Stimulated activated CD4-positive, alpha-beta T cell treated with anti-CD3 and anti-CD28 coated beads, TNF-alpha, amount 100 ng/mL, for 4 hours (primary cell): ENCODE data around the gene PLPPR2.
A peak's percentile ranks its signal among the peaks of the same experiment; 100 is the strongest.
"Not testable (repeated sequence)": the region's sequence is repeated elsewhere in the genome, so short reads cannot be mapped to it uniquely, and the experiment has no call there.

Experiments
- DNase-seq, 3 experiments: peaks; one replicate each; pipeline ENCODE4 v3.0.0-alpha.2; 2020; ENCODE audit warnings: low read depth in 3 of 3

The PLPPR2 gene

DNA sequence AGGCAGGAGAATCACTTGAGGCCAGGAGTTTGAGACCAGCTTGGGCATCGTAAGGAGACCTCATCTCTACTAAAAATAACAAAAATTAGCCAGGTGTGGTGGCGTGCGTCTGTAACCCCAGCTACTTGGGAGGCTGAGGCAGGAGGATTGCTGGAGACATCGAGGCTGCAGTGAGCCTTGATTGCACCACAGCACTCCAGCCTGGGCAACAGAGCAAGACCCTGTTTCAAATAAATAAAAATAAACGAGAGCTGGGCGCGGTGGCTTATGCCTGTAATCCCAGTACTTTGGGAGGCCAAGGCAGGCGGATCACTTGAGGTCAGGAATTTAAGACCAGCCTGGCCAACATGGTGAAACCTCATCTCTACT lies 15.1 kb upstream of the PLPPR2 start:
- DNase-seq = not testable (repeated sequence)

DNA sequence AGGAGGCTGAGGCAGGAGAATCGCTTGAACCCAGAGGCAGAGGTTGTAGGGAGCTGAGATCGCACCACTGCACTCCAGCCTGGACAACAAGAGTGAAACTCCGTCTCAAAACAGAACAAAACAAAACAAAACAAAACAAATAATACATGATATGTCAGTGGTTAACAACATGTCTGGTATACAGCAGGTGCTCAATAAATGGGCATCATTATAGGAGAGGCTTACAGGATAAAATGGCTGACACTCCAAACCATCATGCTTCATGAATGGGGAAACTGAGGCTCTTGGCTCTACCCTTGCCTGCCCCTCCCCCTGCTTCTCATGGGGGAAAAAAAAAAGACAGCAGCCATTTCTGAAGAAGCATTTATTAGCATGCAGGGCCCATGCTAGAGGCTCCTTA lies 12.8 kb upstream of the PLPPR2 start:
- no peak for DNase-seq

DNA sequence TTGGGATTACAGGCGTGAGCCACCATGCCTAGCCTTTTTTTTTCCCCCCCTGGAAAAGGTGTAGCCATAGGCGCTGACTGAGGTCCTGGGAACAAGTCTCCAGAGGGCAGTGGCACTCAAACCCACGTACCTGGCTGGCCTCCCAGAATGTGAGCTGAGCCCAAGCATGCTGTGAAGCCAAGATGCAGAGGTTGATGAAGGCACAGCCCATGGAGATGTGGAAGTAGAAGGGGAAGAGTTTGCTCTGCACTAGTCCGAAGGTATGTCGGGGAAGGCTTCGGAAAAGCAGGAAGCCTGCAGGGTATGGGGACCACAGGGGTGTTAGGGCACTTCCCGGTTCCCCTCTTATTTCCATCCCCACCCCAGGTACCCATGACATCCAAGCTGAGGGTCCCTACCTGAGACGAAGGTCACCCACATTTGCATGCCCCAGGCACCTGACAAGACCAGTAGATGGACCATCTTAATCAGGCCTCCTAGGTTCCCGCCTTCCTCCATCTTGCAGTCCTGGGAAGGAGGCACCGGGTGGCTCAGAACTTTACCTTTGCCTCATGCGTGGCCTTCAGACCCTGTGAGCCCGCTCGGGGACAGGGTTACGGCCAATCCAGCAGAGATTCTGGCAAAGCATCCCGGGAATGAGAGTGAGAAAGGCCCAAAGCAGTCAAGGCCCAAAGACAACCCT lies 10.0 kb upstream of the PLPPR2 start:
- DNase-seq = no peak

DNA sequence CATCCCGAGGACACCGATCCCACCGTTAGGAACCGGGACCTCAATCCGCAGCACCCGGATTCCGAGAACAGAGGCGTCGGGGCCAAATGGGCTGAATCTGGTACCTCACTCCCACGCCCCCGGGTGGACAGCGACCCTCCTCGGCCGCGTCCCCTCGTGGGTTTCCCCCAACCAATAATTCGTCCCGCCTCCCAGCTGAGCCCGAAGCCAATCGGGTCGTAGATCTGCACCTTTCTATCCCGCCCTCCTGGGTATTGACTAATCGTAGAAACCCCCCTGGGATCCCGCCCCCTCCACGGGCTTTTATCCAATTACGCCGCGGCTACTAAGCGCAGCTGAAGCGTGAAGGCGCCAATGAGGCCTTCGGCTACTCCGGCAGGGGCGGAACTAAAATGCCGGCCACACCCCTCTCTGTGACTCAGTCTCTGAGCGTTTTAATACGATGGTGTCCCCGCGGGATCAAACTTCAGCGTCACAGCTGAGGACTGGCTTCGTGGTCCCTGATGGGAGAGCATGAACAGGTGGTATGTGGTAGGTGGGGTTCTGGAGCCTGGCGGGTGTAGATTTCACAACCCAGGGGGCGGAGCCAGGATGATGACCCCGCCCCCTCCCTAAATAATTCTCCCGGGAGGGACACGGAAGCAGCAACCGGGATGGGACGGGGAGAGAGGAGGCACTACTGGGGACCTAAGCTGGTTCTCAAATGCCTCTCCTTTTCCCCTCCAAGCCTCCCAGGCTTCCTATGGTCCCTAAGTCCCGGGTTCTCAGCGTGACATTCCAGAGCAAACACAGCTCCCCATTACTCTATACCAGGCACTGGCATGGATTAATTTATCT lies 8.9 kb upstream of the PLPPR2 start, which contains the start of the genes CCDC159 and TMEM205:
CCDC159 (plus strand) TSS at position 416 of the 837 bp plus-strand sequence; CDS start at position 504, 88 bp downstream.
TMEM205 (minus strand) TSS at position 165 of the 837 bp plus-strand sequence. CDS start 649 bp downstream, outside the sequence.
- peak; percentile 88 to 98 (median 98) for DNase-seq

DNA sequence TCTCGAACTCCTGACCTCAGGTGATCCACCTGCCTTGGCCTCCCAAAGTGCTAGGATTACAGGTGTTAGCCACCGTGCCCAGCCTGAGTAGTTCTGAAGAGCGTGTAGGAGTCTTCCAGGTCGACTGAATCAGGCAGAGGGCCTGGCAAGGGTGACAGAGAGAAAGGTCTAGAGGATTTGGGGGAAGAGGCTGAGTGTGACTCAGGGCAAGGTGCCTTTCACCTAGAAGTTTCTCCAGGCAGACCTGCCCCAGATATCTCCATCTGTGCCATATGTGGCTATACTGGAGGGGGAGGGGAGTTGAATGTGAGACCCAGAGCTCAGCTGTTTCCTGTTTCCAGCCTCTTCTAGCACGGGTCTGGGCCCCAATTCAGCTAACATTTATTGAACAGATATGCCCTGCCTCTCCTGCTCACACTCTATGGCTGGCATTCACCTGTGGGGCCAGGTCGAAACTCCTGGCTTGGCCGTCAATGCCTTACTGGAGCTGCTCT lies 7.6 kb upstream of the PLPPR2 start:
- DNase-seq = no peak

DNA sequence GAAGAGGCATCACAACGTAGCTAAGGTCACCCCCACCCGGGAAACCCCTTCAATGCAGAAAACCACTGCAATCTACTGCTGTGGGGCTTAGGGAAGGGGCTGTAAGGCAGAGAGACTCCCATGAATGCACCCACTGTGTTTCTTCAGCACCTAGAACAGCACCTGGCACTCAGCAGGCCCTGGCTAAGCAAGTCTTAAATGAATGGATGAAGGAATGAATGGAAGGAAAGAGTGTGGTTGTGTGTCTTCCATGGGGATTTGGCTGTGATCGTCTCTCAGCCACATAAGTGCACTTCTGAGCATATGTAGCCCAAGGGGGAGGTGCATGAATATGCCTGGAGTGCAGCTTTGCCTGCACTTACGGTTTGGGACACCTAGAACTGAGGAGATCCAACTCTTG lies 6.1 kb upstream of the PLPPR2 start:
- DNase-seq = no peak

DNA sequence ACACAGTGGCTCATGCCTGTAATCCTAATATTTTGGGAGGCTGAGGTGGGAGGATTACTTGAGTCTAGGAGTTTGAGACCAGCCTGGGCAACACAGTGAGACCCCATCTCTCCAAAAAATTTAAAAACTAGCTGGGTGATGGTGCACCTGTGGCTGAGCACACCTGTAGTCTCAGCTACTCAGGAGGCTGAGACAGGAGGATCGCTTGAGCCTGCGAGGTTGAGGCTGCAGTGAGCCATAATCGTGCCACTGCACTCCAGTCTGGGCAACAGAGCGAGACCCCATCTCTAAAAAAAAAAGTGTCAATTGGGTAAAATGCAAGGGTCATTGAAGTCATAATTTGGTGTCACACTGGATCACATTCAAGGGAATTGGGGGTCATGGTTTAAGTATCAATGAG lies 1.1 kb upstream of the PLPPR2 start:
- not testable (repeated sequence) for DNase-seq

DNA sequence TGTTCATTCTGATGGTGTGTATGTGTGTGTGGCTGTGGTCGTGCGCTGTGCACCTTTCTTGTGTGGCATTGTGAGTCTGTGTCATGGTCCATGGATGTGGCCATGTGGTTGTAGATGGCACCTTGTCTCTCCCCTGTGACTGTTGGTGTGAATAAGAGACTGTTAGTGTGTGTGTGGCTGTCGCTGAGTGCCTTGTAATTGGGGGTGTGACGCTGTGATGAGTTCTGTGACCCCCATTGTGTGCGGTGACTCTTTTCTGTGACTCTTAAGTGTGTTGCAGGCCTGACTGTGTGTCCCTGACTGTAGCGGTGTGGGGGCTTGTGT lies 804 bp downstream of the PLPPR2 start:
- DNase-seq = no peak

DNA sequence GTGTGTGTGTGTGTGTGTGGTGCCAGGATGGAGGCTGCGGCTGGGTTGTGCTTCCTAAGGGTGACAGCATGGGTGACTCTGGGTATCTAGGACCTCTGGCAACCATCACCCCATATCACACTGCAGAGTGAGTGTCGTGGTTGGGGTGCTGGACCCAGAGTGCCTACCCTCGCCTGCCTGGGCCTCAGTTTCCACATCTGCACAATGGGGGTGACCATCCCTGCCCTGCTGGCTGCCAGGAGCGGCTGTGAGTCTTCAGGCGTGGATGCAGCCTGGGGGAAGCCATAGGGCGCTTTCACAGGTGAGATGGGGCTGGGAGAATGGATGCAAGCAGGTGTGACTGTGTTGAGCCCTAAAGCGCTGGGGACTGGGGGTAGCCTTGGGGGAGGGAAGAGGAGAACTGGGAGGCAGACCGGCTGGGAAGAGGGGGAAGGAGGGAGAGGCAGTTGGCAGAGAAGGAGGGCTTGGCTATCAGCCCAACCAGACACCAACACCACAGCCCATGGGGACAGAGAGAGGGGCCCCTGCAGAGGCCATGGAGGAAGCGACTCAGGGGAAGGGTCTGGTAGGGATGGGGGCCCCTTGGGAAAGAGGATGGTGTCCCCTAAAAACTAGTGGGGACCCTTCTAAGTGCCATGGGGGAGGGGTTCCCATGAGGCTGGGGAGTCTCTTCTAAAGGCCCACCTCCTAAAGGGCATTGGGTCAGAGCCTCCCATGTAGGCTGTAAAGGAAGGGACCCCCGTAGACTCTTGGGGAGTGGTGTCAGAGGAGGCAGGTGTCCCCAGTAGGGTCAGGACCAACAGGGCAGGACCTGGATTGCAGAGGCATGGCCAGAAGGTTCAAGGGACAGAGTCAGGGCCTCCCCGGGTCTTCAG lies 1.7 kb downstream of the PLPPR2 start:
- no peak for DNase-seq

DNA sequence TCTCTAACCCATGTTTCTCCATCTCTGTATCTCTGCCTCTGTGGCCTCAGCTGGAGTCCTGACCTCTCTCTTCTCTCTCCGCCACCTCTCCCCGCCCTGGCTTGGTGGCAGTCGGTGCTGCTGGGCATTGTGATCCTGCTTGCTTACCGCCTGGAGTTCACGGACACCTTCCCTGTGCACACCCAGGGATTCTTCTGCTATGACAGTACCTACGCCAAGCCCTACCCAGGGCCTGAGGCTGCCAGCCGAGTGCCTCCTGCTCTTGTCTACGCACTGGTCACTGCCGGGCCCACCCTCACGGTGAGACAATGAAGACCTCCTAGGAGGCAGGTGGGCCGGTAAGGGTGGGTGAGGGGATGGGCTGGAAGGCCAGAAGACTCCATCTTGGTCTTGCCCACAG lies 4.2 kb downstream of the PLPPR2 start:
- no peak for DNase-seq

DNA sequence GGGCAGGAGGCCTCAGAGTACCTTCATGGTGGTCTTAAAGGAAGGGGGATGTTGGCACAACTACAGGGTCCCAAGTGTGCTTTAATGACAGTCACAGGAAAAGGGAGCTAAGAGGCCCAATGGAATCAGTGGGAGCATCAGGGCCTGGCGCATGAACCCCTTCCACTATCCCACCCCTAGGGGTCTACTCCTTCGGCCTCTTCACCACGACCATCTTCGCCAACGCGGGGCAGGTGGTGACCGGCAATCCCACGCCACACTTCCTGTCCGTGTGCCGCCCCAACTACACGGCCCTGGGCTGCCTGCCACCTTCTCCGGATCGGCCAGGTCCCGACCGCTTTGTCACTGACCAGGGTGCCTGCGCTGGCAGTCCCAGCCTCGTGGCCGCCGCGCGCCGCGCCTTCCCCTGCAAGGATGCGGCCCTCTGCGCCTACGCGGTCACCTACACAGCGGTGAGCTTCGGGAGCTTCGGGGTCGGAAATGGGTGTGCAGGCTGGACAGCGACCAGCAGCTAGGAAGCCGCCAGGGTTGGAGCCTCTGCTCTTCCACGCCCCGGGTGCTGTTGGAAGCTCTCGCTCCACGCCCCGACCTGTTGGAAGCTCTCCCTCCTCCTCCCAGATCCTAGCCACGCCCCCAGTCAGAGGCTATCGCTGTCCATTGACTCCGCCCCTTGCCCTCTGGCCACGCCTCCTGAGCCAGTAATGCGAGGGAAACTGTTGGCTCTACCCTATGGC lies 6.0 kb downstream of the PLPPR2 start:
- DNase-seq = no peak

DNA sequence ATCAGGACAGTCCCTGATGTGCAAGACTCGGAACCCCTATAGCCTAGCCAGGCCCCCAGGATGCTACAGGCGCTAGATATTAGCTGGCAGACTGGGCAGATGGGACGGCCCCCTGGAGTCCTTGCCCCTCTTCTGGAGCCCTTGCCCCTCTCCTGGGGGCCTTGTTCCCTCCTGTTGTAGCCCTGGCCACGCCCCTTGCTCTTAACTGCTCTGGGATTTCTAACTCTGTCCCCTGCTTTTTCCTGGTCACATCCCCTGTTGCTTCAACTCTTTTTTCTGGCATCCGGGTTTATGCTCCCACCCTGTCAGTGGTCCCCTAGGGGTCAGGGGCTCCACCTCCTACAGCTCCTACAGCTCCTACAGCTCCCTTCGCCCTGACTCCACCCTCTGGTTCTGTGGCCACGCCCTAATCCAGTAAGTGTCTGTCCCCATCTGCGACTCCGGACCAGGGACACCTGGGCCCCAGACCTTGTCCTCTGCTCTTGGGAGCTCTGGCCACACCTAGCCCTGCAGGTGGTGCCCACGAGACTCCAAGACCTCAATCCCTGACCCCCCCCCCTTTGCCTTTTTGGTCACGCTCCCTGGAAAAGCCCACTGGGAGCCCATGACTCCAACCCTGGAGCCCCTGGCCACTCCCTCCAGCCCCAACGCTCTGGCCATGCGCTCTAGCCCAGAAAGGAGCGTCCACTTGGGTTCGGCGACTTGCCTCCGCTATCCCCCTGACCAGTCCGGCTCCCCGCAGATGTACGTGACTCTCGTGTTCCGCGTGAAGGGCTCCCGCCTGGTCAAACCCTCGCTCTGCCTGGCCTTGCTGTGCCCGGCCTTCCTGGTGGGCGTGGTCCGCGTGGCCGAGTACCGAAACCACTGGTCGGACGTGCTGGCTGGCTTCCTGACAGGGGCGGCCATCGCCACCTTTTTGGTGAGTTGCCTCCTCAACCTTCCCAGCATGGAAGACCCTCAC lies 6.8 kb downstream of the PLPPR2 start:
- no peak for DNase-seq

DNA sequence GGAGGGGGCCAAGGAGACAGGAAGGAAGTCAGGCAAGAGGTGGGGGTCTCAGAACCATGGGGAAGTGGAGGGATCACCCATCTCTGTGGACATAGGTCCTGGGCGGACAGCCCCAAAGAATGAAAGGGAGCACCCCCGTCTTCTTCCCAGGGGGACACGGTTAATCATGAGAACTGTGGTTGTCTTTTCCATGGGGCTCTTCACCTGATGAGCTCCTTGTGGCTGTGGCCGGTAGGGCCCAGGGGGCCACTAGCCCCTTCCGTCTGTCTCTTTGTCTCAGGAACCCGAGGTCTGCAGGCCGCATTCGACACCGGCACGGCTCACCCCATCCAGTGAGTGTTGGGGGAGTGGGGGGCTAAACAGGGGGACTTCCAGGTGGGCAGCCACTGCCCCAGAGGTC lies 8.6 kb downstream of the PLPPR2 start:
- no peak for DNase-seq

DNA sequence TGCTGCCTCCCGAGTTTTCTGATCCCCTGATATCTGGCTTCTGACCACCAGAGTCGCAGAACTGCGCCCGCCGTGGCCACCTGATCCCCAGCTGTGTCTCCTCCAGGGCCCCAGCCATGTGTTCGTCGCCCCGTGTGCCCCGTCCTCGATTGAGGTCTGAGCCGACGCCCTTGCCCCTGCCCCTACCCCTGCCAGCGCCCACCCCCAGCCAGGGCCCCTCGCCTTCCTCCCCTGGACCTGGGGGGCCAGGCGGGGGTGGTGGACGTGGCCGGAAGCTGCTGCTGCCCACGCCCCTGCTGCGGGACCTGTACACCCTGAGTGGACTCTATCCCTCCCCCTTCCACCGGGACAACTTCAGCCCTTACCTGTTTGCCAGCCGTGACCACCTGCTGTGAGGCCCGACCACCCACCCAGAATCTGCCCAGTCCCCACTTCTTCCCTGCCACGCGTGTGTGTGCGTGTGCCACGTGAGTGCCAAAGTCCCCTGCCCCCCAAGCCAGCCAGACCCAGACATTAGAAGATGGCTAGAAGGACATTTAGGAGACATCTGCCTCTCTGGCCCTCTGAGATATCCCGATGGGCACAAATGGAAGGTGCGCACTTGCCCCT lies 9.2 kb downstream of the PLPPR2 start:
- no peak for DNase-seq

DNA sequence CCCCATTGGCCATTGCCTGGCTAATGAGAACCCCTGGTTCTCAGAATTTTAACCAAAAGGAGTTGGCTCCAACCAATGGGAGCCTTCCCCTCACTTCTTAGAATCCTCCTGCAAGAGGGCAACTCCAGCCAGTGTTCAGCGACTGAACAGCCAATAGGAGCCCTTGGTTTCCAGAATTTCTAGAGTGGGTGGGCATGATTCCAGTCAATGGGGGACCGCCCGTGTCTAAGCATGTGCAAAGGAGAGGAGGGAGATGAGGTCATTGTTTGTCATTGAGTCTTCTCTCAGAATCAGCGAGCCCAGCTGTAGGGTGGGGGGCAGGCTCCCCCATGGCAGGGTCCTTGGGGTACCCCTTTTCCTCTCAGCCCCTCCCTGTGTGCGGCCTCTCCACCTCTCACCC lies 9.7 kb downstream of the PLPPR2 start:
- DNase-seq = no peak

DNA sequence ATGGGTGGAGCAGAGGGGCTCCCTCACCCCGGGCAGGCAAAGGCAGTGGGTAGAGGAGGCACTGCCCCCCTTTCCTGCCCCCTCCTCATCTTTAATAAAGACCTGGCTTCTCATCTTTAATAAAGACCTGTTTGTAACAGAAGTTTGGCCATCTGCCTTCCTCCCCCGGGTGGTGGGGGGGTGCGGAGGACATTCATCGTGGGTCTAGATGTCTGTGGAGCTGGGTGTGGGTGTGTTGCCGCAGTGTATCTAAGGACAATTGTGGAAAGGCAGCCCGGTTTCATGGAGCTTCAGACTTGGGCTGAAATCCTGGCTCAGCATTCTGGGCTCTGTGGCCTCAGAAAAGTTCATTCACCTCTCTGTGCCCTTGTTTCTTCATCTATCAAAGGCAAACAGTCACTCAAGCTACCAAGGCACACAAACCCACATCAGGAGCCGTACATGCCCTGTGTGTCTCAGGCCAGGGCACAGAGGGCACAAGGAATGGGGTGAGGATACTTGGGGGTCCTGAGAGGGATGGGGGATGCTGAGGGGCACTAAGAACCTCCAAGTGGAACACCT lies 10.4 kb downstream of the PLPPR2 start:
- no peak for DNase-seq

DNA sequence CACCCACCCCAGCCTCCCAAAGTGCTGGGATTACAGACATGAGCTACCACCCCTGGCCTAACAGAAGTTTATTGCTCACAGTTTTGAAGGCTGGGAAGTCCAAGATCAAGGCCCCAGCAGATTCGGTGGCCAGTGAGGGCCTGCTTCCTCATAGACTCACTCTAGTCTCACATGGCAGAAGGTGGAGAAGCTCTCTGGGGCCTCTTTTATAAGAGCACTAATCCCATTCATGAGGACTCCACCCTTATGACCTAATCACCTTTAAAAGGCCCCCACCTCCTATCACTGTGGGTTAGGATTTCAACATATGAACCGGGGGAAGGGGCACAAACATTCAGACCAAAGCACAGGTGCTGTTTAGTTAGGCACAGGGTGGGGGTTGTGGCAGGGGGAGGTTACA lies 12.3 kb downstream of the PLPPR2 start:
- DNase-seq = no peak

DNA sequence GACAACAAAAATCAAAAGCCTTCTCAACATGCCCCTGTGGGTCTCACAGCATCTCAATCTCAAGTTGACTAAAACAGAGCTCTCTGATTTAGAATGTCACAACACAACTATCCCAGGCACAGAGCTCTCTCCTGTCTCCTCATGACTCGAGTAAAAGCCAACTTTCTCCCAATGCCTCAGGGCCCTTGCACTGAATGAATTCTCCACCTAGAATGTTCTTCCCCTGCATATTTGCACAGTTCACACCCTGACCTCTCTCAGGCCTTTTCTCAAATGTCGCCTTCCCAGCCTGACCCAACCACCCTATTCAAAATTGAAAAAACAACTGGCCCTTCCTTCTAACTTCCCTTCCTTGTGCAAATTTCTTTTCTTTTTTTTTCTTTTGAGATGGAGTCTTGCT lies 15.5 kb downstream of the PLPPR2 start:
- DNase-seq = no peak

DNA sequence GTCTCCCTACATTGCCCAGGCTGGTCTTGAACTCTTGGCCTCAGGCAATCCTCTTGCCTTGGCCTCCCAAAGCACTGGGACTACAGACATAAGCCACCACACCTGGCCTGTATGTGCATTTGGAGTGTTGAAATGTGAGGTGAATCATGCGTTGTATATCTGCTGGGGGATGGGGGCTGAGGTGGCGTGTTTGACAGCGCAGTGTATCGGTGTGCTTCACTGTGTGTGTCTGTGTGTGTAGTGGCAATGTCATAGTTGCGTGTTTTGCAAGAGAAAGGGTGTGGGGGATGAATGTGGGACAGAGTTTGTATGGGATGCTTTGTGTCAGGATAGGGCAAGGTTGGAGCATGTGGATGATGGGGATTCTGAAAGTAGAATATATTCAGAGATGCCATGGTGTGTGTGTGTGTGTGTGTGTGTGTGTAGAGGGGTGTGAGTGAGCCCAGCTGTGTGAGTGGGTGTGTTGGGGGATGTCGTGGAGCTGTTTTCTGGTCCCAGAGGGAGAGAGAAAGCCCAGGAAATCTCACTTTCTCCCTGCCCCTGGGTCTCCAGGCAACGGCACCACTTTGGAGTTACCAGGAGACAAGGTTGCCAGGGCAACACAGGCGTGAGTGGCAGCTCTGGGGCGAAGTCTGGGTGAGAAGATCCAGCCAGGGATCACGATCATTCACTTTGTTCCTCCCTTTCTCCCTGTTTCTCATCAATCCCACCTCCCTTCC lies 18.1 kb downstream of the PLPPR2 start:
- no peak for DNase-seq
